H7 (cell line): ENCODE data around the gene NHSL2. TPM values are rescaled to one million over a fixed set of nuclear protein-coding genes. Genes with fewer than 3 reads are reported as not detected.
A peak's percentile ranks its signal among the peaks of the same experiment; 100 is the strongest.

Experiments used
- DNase-seq: peaks from one replicate; pipeline ENCODE4 v3.0.0; 2012
- H3K27me3 ChIP-seq: 2 replicates; pipeline ENCODE4 v1.6.0; 2011; ENCODE audit warnings: mild to moderate bottlenecking, low read length; ENCODE audit not compliant: control insufficient read depth, insufficient read depth
- H3K36me3 ChIP-seq: replicated peaks from 2 replicates; pipeline ENCODE4 v1.5.1; 2011; ENCODE audit warnings: low read length; ENCODE audit not compliant: control insufficient read depth, insufficient read depth
- H3K4me3 ChIP-seq: 2 replicates; pipeline ENCODE4 v1.5.1; 2011; ENCODE audit warnings: low read depth, mild to moderate bottlenecking, control low read depth, low read length, moderate library complexity; ENCODE audit not compliant: insufficient read depth
- total RNA-seq: library from RNA; depleted of rRNA; stranded (reverse); fragments of >200 nt; shearing (Covaris generic); gene quantifications from 2 replicates; pipeline ENCODE4 v1.2.3, GENCODE V29; 2014

Gene NHSL2
- total RNA-seq, 1 experiment from 2014 or later, result 3.7 TPM

GRCh38 chrX:72060196-72060920, 149.7 kb downstream of the NHSL2 start:
- DNase-seq, result peak; percentile 56
- H3K36me3 ChIP-seq, result no peaks in the 10 kb centered on the region
- no peaks in the 10 kb centered on the region for H3K27me3 ChIP-seq
- H3K4me3 ChIP-seq, result no peak overlapping the region

GRCh38 chrX:72060921-72061490, 150.4 kb downstream of the NHSL2 start:
- H3K27me3 ChIP-seq, result no peaks in the 10 kb centered on the region
- H3K4me3 ChIP-seq, result no peak overlapping the region
- H3K36me3 ChIP-seq, result no peaks in the 10 kb centered on the region
- DNase-seq, result no peak

DNA sequence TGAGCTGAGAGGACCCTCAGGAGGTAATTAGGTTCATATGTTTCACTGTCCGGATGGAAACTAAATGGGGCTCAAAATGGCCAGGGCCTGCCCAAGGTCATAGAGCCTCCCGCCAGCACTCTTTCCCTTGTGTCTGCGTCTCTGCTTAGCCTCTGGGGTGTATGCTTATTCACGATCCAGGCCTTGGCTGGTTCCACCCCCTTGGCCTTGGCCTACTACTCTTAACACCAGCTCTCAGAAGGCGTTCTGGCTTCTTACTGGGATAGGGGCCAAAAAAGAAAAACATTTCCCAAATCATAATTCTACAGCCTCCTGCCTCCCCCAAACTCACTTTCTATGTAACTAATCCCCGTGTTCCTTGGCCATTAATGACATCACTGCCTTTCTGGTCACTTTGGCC, 152.3 kb downstream of the NHSL2 start:
- H3K27me3 ChIP-seq, result no peaks in the 10 kb centered on the region
- no peak for DNase-seq
- no peak overlapping the region for H3K4me3 ChIP-seq
- no peaks in the 10 kb centered on the region for H3K36me3 ChIP-seq

- no peak overlapping the region for H3K4me3 ChIP-seq
- DNase-seq, result no peak
- no peaks in the 10 kb centered on the region for H3K27me3 ChIP-seq
- no peaks in the 10 kb centered on the region for H3K36me3 ChIP-seq
Measured at GRCh38 chrX:72069350-72070160, 158.9 kb downstream of the NHSL2 start.

DNA sequence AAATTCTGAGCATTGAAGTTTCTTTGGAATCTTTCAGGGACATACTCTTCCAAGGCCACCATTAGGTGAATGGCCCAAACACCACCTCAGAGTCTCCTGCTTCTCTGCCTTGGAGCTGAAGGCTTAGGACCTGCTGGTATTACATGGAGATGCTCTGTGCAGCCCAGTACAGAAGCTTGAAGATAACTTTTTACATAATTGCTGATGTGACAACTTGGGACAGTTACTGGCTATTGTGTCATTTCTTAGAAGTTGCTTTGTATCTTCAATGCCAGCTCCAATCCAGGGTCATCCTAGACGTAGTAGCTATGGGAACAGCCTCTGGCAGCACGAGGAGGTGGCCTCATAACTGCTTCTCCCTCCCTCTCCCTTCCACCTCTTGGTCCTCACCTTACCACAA, 160.6 kb downstream of the NHSL2 start:
- Histone ChIP-seq H3K27me3 (no peaks in the 10 kb centered on the region), H3K36me3 (no peaks in the 10 kb centered on the region)
- no peak for DNase-seq

DNA sequence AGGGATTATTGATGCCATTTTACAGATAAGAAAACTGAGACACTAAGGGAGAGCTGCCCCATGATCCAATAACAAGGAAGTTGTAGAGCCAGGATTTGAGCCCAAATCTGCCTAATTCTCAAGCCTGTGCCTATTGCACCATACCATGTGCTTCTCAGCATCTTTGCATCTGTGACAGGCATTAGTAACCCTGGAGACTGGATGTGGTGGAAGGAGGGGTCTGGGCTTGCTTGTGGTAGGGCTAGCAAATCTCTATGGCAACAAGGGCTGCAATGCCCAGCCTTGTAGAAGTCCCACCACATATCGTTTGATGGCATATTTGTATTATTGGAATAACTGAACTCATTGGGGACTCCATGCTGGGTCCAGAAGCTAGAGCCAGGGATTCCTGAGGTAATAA, 163.0 kb downstream of the NHSL2 start:
- no peak for DNase-seq
- H3K27me3 ChIP-seq, result no peaks in the 10 kb centered on the region
- no peaks in the 10 kb centered on the region for H3K36me3 ChIP-seq
- H3K4me3 ChIP-seq, result no peak overlapping the region

More for the DNA sequence above, 160.6 kb downstream of the NHSL2 start:
- no peak overlapping the region for H3K4me3 ChIP-seq

GRCh38 chrX:72078411-72078810, 167.8 kb downstream of the NHSL2 start:
- no peaks in the 10 kb centered on the region for H3K27me3 ChIP-seq
- H3K36me3 ChIP-seq, result no peaks in the 10 kb centered on the region
- no peak for DNase-seq
- H3K4me3 ChIP-seq, result no peak overlapping the region

GRCh38 chrX:72079607-72080006, 169.0 kb downstream of the NHSL2 start:
- DNase-seq, result no peak
- Histone ChIP-seq H3K4me3 (no peak overlapping the region), H3K36me3 (no peaks in the 10 kb centered on the region), H3K27me3 (no peaks in the 10 kb centered on the region)

DNA sequence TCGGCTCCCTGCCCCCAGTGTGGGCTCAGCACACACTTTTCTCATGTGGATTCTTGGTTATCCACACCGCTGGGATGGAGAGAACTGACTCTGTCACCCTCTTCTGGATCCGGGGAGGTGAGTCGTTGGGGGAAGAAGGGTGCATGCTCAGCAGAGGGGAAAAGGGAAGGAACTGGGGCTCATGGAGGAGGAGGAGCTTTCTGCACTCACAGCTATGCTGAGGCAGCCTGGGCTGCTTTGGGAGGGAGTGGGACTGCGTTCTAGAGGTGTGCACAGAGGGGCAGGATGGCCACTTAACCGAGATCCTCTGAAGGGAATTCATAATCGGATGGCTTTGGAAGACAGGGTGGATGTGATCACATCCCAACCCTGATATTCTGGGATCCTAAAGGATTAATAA, 169.5 kb downstream of the NHSL2 start:
- Histone ChIP-seq H3K27me3 (no peaks in the 10 kb centered on the region), H3K36me3 (no peaks in the 10 kb centered on the region), H3K4me3 (no peak overlapping the region)
- DNase-seq, result no peak

GRCh38 chrX:72080800-72081199, 170.2 kb downstream of the NHSL2 start:
- H3K4me3 ChIP-seq, result no peak overlapping the region
- H3K36me3 ChIP-seq, result no peaks in the 10 kb centered on the region
- H3K27me3 ChIP-seq, result no peaks in the 10 kb centered on the region
- DNase-seq, result no peak

GRCh38 chrX:72081605-72082320, 171.1 kb downstream of the NHSL2 start:
- Histone ChIP-seq H3K4me3 (no peak overlapping the region), H3K36me3 (no peaks in the 10 kb centered on the region), H3K27me3 (no peaks in the 10 kb centered on the region)
- DNase-seq, result no peak

DNA sequence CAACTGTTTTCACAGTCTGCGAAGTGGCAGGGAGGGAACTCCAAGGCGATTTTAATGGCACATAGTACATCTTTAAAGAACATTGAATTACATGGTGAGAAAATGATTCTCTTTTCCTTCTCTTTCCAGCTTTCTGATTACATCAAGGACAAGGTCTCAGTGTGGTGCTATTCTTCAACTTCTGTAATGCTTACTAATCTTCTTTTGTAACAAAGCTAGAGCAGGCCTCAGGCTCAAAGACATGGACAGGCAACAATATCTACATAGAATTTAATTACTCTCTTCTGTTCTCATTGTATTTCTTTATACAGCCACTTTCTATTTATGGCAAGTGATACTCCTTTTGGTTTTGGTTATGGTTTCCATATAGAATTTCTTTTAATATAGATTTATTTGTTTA, 172.6 kb downstream of the NHSL2 start:
- DNase-seq, result no peak
- Histone ChIP-seq H3K4me3 (no peak overlapping the region), H3K27me3 (no peaks in the 10 kb centered on the region), H3K36me3 (no peaks in the 10 kb centered on the region)

- Histone ChIP-seq H3K36me3 (no peaks in the 10 kb centered on the region), H3K4me3 (no peak overlapping the region), H3K27me3 (no peaks in the 10 kb centered on the region)
- DNase-seq, result no peak
Measured at GRCh38 chrX:72084114-72084513, 173.5 kb downstream of the NHSL2 start.

DNA sequence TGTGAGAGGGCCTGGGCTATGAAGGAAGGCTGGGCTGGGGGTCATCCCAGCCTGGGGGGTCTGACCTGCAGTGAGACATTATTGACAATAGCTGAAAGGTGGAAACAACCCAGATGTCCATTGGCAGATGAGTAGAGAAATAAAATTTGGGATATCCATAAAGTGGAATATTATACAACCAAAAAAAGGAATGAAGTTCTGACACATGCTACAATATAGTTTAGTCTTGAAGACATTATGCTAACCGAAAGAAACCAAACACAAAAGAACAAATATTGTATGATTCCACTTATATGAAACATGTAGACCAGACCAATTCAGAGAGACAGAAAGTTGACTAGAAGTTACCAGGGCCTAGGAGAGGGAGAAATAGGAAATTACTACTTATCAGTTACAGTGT, 176.3 kb downstream of the NHSL2 start:
- no peak overlapping the region for H3K4me3 ChIP-seq
- H3K27me3 ChIP-seq, result no peaks in the 10 kb centered on the region
- no peak for DNase-seq
- no peaks in the 10 kb centered on the region for H3K36me3 ChIP-seq
